Epithelial cell of umbilical artery (primary cell): ENCODE data around the gene RSBN1L. TPM values are rescaled to one million over a fixed set of nuclear protein-coding genes. Genes with fewer than 3 reads are reported as not detected.

Source experiments
- total RNA-seq: library from RNA; depleted of rRNA; stranded (reverse); fragments of >200 nt; gene quantifications from 2 replicates; pipeline ENCODE4 v1.2.3, GENCODE V29; 2014

RSBN1L gene
- total RNA-seq: 9.4 and 12.3 TPM in 2 replicates

GRCh38 chr7:77696057-77696642, at the start of gene RSBN1L:
Gene RSBN1L (plus strand): TSS chr7:77696459. CDS start chr7:77696470, 11 bp downstream.

GRCh38 chr7:77798394-77799077, 102.3 kb downstream of the RSBN1L start, which contains the start of the genes PHTF2 and TMEM60:
Gene PHTF2 (plus strand): TSS chr7:77798773.
Gene TMEM60 (minus strand): TSS chr7:77798434. CDS start chr7:77794373, 4,061 bp downstream.

Other genes starting within 250 kb of the RSBN1L start
- 34.7 and 48.4 TPM in 2 replicates for gene PTPN12, start 159.2 kb upstream of the RSBN1L start, total RNA-seq
- 12.3 and 19.0 TPM in 2 replicates for gene TMEM60, start 102.0 kb downstream of the RSBN1L start, total RNA-seq
- 13.3 and 14.3 TPM in 2 replicates for gene PHTF2, start 102.3 kb downstream of the RSBN1L start, total RNA-seq